HepG2 (cell line): ENCODE results near the gene ANKS6. TPM values are rescaled to one million over a fixed set of nuclear protein-coding genes. Genes with fewer than 3 reads are reported as not detected.

Experiments
- ATAC-seq: fragments of 200-7000 bp; cut with Tn5 transposase; 3 replicates; pipeline ENCODE4 v1.9.1; 2020; ENCODE audit warnings: mild to moderate bottlenecking, moderate library complexity
- BruUV-seq: library from RNA; stranded (reverse); fragments of 400-500 nt; replicated peaks from 2 replicates; lab custom pipeline; 2021; lab: Mats Ljungman, UMichigan
- CTCF ChIA-PET: fragments of 300-600 bp; formaldehyde crosslinking; extraction: SDS; loops from one replicate; lab custom pipeline; 2021; ENCODE audit warnings: low total read pairs, inconsistent platforms, low intra/inter-chr PET ratio; lab: Yijun Ruan, JAX
- POLR2A ChIA-PET: fragments of 350-600 bp; sonication (Branson Sonifier 250); formaldehyde crosslinking; loops from one replicate; lab custom pipeline; 2020; ENCODE audit warnings: antibody characterized with exemption, inconsistent platforms; lab: Yijun Ruan, JAX
- DNase-seq: peaks from one replicate; pipeline ENCODE4 v3.0.0-alpha.2; 2015; ENCODE audit warnings: low spot score
- FAIRE-seq: peaks from 3 replicates; lab custom pipeline; 2011; peaks lifted over from hg19 to GRCh38; lab: Jason Lieb, UNC
- H2AFZ ChIP-seq: one replicate; pipeline ENCODE4 v1.6.1; 2011; ENCODE audit warnings: low read length, inconsistent platforms
- H3K27ac ChIP-seq: fragments of 300-600 bp; 3 replicates; pipeline ENCODE4 v1.8.0; 2011; ENCODE audit warnings: mixed run types, mild to moderate bottlenecking, mixed read lengths, low read length, inconsistent platforms; ENCODE audit not compliant: insufficient read depth; ENCODE audit errors: extremely low read length
- H3K27me3 ChIP-seq, 2 experiments: fragments of 200-600 bp in 1 of 2; 2 replicates in 1 of 2; 3 replicates in 1 of 2; pipeline versions ENCODE4 v1.6.0 to v1.8.0; 2011; ENCODE audit warnings: low read length in 2 of 2, mild to moderate bottlenecking in 2 of 2, moderate library complexity in 2 of 2, inconsistent platforms in 1 of 2; ENCODE audit not compliant: insufficient read depth in 2 of 2, control insufficient read depth in 1 of 2
- H3K36me3 ChIP-seq, 2 experiments: fragments of 200-600 bp in 1 of 2; replicated peaks in 1 of 2; 2 replicates in 1 of 2; 3 replicates in 1 of 2; pipeline versions ENCODE4 v1.5.1 to v1.8.0; 2011; ENCODE audit warnings: low read length in 2 of 2, inconsistent platforms in 1 of 2; ENCODE audit not compliant: insufficient read depth in 2 of 2, control insufficient read depth in 1 of 2
- H3K4me1 ChIP-seq: 2 replicates; pipeline ENCODE4 v1.5.1; 2012; ENCODE audit warnings: low read length, inconsistent platforms; ENCODE audit not compliant: insufficient read depth
- H3K4me2 ChIP-seq: 2 replicates; pipeline ENCODE4 v1.6.0; 2011; ENCODE audit warnings: low read depth, low read length, inconsistent platforms
- H3K4me3 ChIP-seq, 3 experiments: fragments of 200-600 bp in 1 of 3; sonication (generic), shearing (Covaris generic) in 1 of 3; replicated peaks in 1 of 3; 2 replicates each; pipeline ENCODE4 v1.5.1; 2011 to 2016; ENCODE audit warnings: low read length in 3 of 3, inconsistent platforms in 2 of 3, low read depth in 2 of 3, mild to moderate bottlenecking in 2 of 3, control low read depth in 1 of 3, mixed read lengths in 1 of 3; ENCODE audit not compliant: insufficient read depth in 1 of 3
- H3K79me2 ChIP-seq: one replicate; pipeline ENCODE4 v1.6.1; 2011; ENCODE audit warnings: low read length, inconsistent platforms; ENCODE audit not compliant: insufficient read depth
- H3K9ac ChIP-seq: 2 replicates; pipeline ENCODE4 v1.6.0; 2011; ENCODE audit warnings: mild to moderate bottlenecking, low read depth, low read length, inconsistent platforms; ENCODE audit not compliant: insufficient read depth
- H3K9me3 ChIP-seq: 2 replicates; pipeline ENCODE4 v1.5.1; 2012; ENCODE audit warnings: mild to moderate bottlenecking, low read length
- H4K20me1 ChIP-seq: 2 replicates; pipeline ENCODE4 v1.6.0; 2011; ENCODE audit warnings: inconsistent platforms, mild to moderate bottlenecking, low read length, moderate library complexity; ENCODE audit not compliant: insufficient read depth
- EED ChIP-seq: sonication (generic); formaldehyde crosslinking; IDR thresholded peaks from 2 replicates; pipeline ENCODE4 v1.5.0; 2020; ENCODE audit warnings: mild to moderate bottlenecking, missing genetic modification reagents
- KAT7 ChIP-seq: IDR thresholded peaks from 2 replicates; pipeline ENCODE4 v1.6.1; 2018; ENCODE audit warnings: borderline replicate concordance, missing compliant biosample characterization
- KDM2A ChIP-seq: sonication (generic); formaldehyde crosslinking; IDR thresholded peaks from 2 replicates; pipeline ENCODE4 v1.4.0; 2020; ENCODE audit warnings: low read depth, missing genetic modification reagents, borderline replicate concordance
- TSC22D2 ChIP-seq: sonication (generic); formaldehyde crosslinking; IDR thresholded peaks from 2 replicates; pipeline ENCODE4 v1.5.1; 2020; ENCODE audit warnings: missing genetic modification reagents, mild to moderate bottlenecking, borderline replicate concordance
- ZBTB38 ChIP-seq: sonication (generic); formaldehyde crosslinking; IDR thresholded peaks from 2 replicates; pipeline ENCODE4 v1.5.1; 2020; ENCODE audit warnings: mild to moderate bottlenecking, missing genetic modification reagents
- ZNF10 ChIP-seq: sonication (generic); formaldehyde crosslinking; IDR thresholded peaks from 2 replicates; pipeline ENCODE4 v1.4.0; 2020; ENCODE audit warnings: mild to moderate bottlenecking, low read depth, missing genetic modification reagents, borderline replicate concordance
- ZNF350 ChIP-seq: sonication (generic); formaldehyde crosslinking; IDR thresholded peaks from 2 replicates; pipeline ENCODE4 v1.4.0; 2020; ENCODE audit warnings: mild to moderate bottlenecking, low read depth, missing genetic modification reagents, borderline replicate concordance
- ZNF503 ChIP-seq: sonication (generic); formaldehyde crosslinking; IDR thresholded peaks from 2 replicates; pipeline ENCODE4 v1.4.0; 2020; ENCODE audit warnings: missing genetic modification reagents
- WGBS: methylation state at CpG from one replicate; pipeline ENCODE4 v1.1.6; 2017; ENCODE audit warnings: low lambda C conversion rate; 5-methylcytosine and 5-hydroxymethylcytosine counted together
- in situ Hi-C: cut with HindIII; loops from 2 replicates; pipeline ENCODE4 v1.10.0; 2017; ENCODE audit warnings: low pct_unique_long_range_greater_than_20kb; ENCODE audit not compliant: extremely low pct_ligation_motif_present
- intact Hi-C: fragments of 100-400 bp; cut with micrococcal nuclease; formaldehyde crosslinking; loops from one replicate; pipeline ENCODE4 v1.10.0; 2022; ENCODE audit not compliant: unreplicated experiment
- polyA plus RNA-seq, 8 experiments: library from polyadenylated mRNA; depleted of rRNA in 3 of 8; stranded (reverse) in 7 of 8; unstranded in 1 of 8; fragments of >200 nt; fragmentation: Illumina TruSeq in 4 of 8; extraction: Trizol in 4 of 8; gene quantifications; 2 replicates each; pipeline versions ENCODE4 v1.2.1 to v1.2.3, GENCODE V29; 2011 to 2016; ENCODE audit warnings: low read depth in 4 of 8, missing spikeins in 1 of 8, mixed read lengths in 1 of 8; ENCODE audit not compliant: insufficient read depth in 1 of 8
- total RNA-seq, 5 experiments: library from RNA; depleted of rRNA; stranded (reverse); fragments of >200 nt; fragmentation: Illumina TruSeq; extraction: Trizol; gene quantifications; 2 replicates each; pipeline ENCODE4 v1.2.3, GENCODE V29; 2016; ENCODE audit warnings: low read depth in 1 of 5
- TF ChIP-seq, protein P1 (sequence below): sonication (generic); formaldehyde crosslinking; IDR thresholded peaks from 2 replicates; pipeline ENCODE4 v1.5.1; 2020; ENCODE audit warnings: missing genetic modification reagents, mild to moderate bottlenecking, borderline replicate concordance

ANKS6 gene
- total and polyA plus RNA-seq, 2 of the 13 experiments (the other 11 are each of a cell fraction or from before 2014, with no cell fraction given): 8.8 to 10.7 TPM

DNA sequence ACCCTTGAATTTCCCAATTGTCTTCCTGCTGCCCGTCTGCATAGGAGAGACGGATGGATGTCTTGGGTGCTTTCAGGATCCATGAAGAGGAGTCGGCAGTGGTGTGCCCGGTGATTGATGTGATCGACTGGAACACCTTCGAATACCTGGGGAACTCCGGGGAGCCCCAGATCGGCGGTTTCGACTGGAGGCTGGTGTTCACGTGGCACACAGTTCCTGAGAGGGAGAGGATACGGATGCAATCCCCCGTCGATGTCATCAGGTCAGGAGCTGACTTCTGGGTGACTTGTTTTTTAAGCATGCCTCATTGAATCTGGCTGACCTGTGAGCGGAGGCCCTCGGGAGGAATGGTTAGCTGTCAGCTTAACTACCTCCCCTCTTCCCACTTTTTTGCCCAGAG lies 35.3 kb upstream of the ANKS6 start:
- Histone ChIP-seq H3K36me3 (no peaks in the 10 kb centered on the region), H3K4me3 (no peak overlapping the region), H3K79me2 (no peaks in the 10 kb centered on the region), H3K9me3 (no peaks in the 10 kb centered on the region), H3K9ac (no peak overlapping the region), H3K4me2 (no peak overlapping the region), H2AFZ (no peak overlapping the region), H3K4me1 (no peaks in the 10 kb centered on the region), H3K27me3 (peaks cover 0 to 23% of the 10 kb centered on the region in 2 experiments; a peak in 3 of 5 replicates), H3K27ac (no peak overlapping the region), H4K20me1 (no peaks in the 10 kb centered on the region)
- DNase-seq (no peak), ATAC-seq (no peak), FAIRE-seq (no peak)
- intact Hi-C loops (no loop called here), in situ Hi-C loops (no loop called here)
- CTCF ChIA-PET: no interaction called here
- POLR2A ChIA-PET: no interaction called here
- TF ChIP-seq, protein P1, sequence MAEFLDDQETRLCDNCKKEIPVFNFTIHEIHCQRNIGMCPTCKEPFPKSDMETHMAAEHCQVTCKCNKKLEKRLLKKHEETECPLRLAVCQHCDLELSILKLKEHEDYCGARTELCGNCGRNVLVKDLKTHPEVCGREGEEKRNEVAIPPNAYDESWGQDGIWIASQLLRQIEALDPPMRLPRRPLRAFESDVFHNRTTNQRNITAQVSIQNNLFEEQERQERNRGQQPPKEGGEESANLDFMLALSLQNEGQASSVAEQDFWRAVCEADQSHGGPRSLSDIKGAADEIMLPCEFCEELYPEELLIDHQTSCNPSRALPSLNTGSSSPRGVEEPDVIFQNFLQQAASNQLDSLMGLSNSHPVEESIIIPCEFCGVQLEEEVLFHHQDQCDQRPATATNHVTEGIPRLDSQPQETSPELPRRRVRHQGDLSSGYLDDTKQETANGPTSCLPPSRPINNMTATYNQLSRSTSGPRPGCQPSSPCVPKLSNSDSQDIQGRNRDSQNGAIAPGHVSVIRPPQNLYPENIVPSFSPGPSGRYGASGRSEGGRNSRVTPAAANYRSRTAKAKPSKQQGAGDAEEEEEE: no peak
- TF ChIP-seq ZBTB38 (CRISPR knock-in tag) (no peak), EED (CRISPR knock-in tag) (no peak), TSC22D2 (CRISPR knock-in tag) (no peak), ZNF503 (no peak), ZNF350 (CRISPR knock-in tag) (no peak), KAT7 (CRISPR knock-in tag) (no peak), KDM2A (CRISPR knock-in tag) (no peak), ZNF10 (CRISPR knock-in tag) (no peak)
- BruUV-seq: no TSS peak
- 23% methylated on average over 16 of the region's 16 CpGs for WGBS
